ENCODE measurements around the gene SHQ1. TPM values are rescaled to one million over a fixed set of nuclear protein-coding genes. Genes with fewer than 3 reads are reported as not detected.

The SHQ1 gene
- total and polyA plus RNA-seq, 5 donors from 2014 or later = 14.5 to 26.3 (median 18.0) TPM

DNA sequence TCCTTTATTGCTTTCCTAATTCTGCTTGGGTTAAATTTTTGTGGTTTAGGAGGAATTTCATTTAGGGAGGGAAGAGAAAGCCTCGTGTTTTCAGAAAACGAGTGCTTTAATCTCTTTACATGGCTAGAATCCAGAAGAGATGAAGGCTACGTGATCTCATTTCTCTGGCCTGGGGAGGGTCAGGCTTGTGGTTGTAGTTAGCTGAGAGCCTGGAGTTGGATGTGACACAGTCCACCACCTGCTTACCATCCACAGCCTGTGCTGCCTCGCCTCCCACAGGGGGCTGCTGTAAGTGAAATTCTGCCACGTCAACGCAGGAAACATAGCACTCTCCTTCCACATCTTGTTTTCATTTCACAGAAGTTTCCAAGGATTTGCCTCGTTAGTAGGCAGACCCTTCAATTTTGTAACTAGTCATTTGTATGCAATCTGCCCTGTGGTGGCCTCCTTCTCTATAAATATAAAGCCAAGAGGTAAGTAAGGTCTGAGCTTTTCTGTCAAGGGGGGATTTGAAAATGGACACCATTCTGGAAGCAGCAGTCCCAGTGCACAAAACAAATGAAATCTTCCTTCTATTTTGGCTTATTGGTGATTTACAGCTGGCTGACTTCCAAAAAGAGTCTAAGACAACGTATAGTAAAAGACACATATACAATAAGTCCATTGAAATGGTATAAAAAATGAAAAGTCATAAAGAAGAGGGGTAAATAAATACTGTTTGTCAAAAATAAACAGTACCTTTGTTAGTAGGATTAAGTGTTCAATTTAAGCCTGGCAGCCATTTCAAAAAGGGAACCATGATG, 43.0 kb upstream of the SHQ1 start:
- peaks cover 0 to 12% (median 6%) of the 10 kb centered on the region in 4 donors for H3K4me1 Mint-ChIP-seq
- no peak overlapping the region for H3K27ac ChIP-seq (ENCODE audit: insufficient read depth, low read length, poor library complexity, severe bottlenecking)
- ATAC-seq (ENCODE audit: low read depth in 2 of 2) = no peak
- DNase-seq = no peak
- H3K36me3 ChIP-seq (ENCODE audit: control insufficient read depth, insufficient read depth, low read length) = no peaks in the 10 kb centered on the region
- no peaks in the 10 kb centered on the region for H3K9me3 Mint-ChIP-seq
- H3K4me3 ChIP-seq (ENCODE audit: low read depth, low read length) = no peak overlapping the region
- H3K4me3 Mint-ChIP-seq = no peak overlapping the region
- H3K27ac Mint-ChIP-seq = no peak overlapping the region
- H3K36me3 Mint-ChIP-seq = no peaks in the 10 kb centered on the region
- no peaks in the 10 kb centered on the region for H3K9me3 ChIP-seq (ENCODE audit: control insufficient read depth in 2 of 2, low read length in 2 of 2)
- H3K4me1 ChIP-seq (ENCODE audit: control insufficient read depth, insufficient read depth, low read length, poor library complexity, severe bottlenecking) = peaks cover 11% of the 10 kb centered on the region
- H3K27me3 ChIP-seq (ENCODE audit: control insufficient read depth, insufficient read depth, low read length) = peaks cover 39% of the 10 kb centered on the region
- H3K27me3 Mint-ChIP-seq = peaks cover 75% of the 10 kb centered on the region

DNA sequence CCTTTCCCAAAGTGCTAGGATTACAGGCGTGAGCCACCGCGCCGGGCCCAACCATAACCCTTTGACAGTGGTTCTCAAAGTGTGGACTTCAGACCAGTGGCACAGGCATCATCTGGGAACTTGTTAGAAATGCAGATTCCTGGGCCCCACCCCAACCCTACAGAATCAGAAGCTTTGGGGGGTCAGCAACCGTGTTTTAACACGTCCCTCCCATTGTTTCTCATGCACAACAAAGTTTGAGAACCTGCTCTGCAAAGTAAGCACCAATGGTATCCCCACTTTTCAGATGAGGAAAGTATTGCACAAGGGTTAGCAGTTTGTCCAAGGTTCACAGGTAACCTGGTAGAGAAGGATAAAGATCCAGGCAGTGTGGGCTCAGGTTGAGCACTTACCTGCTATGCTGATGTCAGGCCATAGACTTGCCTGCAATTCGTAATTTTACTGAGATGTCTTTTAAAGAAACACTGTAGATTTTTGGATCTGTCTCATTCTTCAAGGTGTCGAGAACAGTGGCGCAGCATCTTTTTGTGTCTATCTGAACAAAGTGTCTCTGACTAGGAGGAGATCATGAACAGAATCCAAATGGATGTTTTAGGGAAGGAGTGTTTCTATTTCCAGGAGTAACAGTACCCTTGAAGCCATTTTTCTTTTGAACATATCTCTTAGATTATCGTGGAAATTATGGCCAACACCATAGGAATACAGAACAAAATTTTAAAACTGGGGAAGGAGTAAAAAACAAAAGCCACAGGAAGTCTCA, 42.1 kb upstream of the SHQ1 start:
- Mint-ChIP-seq H3K4me3 (no peak overlapping the region), H3K9me3 (no peaks in the 10 kb centered on the region), H3K36me3 (no peaks in the 10 kb centered on the region), H3K4me1 (peaks cover 0 to 12% (median 6%) of the 10 kb centered on the region in 4 donors), H3K27ac (no peak overlapping the region), H3K27me3 (peaks cover 75% of the 10 kb centered on the region)
- no peak for DNase-seq
- H3K27me3 ChIP-seq (ENCODE audit: control insufficient read depth, insufficient read depth, low read length) = peaks cover 43% of the 10 kb centered on the region
- no peak overlapping the region for H3K27ac ChIP-seq (ENCODE audit: insufficient read depth, low read length, poor library complexity, severe bottlenecking)
- no peaks in the 10 kb centered on the region for H3K36me3 ChIP-seq (ENCODE audit: control insufficient read depth, insufficient read depth, low read length)
- no peak overlapping the region for H3K4me3 ChIP-seq (ENCODE audit: low read depth, low read length)
- ATAC-seq (ENCODE audit: low read depth in 2 of 2) = no peak
- H3K4me1 ChIP-seq (ENCODE audit: control insufficient read depth, insufficient read depth, low read length, poor library complexity, severe bottlenecking) = peaks cover 11% of the 10 kb centered on the region
- H3K9me3 ChIP-seq (ENCODE audit: control insufficient read depth in 2 of 2, low read length in 2 of 2) = no peaks in the 10 kb centered on the region

DNA sequence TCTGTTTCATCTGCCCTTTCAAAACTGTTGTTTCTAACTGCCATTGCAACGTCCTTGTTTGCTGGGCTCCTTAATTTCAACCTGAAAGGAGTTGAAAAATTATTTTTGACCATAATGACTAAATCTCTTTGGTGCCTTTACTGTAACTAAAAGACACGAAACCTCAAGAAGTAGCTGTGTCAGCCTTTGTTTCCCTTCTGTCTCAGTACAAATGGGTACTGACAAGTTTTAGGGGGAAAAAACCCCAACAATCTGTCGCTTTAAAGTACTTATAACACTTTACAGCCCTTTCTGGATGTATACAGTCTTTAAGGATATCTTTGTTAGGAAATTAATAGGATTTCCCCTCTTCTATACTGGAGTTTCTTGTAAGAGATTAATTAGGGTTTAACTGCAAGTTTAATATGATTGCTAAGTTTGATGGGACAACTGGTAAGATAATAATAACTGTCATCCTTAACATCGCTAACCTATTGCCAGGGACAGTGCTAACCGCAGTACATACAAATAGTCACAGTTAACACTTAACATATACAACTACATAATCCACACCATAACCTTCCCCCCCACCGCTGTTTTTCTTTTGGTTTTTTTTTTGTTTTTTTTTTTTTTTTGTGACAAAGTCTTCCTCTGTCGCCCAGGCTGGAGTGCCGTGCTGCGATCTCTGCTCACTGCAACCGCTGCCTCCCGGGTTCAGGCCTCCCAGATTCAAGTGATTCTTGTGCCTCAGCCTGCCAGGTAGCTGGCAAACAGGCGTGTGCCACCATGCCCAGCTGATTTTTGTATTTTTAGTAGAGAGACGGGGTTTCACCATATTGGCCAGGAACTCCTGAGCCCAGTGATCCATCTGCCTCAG, 41.3 kb upstream of the SHQ1 start:
- ATAC-seq (ENCODE audit: low read depth in 2 of 2) = no peak
- peaks cover 11% of the 10 kb centered on the region for H3K4me1 ChIP-seq (ENCODE audit: control insufficient read depth, insufficient read depth, low read length, poor library complexity, severe bottlenecking)
- H3K27ac Mint-ChIP-seq = no peak overlapping the region
- peaks cover 0 to 12% (median 6%) of the 10 kb centered on the region in 4 donors for H3K4me1 Mint-ChIP-seq
- no peak overlapping the region for H3K4me3 ChIP-seq (ENCODE audit: low read depth, low read length)
- no peaks in the 10 kb centered on the region for H3K36me3 ChIP-seq (ENCODE audit: control insufficient read depth, insufficient read depth, low read length)
- H3K27me3 Mint-ChIP-seq = peaks cover 76% of the 10 kb centered on the region
- no peaks in the 10 kb centered on the region for H3K36me3 Mint-ChIP-seq
- H3K9me3 Mint-ChIP-seq = peaks cover 0 to 2% (median 0%) of the 10 kb centered on the region in 7 donors
- peaks cover 45% of the 10 kb centered on the region for H3K27me3 ChIP-seq (ENCODE audit: control insufficient read depth, insufficient read depth, low read length)
- peak overlapping the region in 3 of 4 donors; percentile 33 to 55 (median 35) for H3K4me3 Mint-ChIP-seq
- DNase-seq = no peak
- no peaks in the 10 kb centered on the region for H3K9me3 ChIP-seq (ENCODE audit: control insufficient read depth in 2 of 2, low read length in 2 of 2)
- H3K27ac ChIP-seq (ENCODE audit: insufficient read depth, low read length, poor library complexity, severe bottlenecking) = no peak overlapping the region

DNA sequence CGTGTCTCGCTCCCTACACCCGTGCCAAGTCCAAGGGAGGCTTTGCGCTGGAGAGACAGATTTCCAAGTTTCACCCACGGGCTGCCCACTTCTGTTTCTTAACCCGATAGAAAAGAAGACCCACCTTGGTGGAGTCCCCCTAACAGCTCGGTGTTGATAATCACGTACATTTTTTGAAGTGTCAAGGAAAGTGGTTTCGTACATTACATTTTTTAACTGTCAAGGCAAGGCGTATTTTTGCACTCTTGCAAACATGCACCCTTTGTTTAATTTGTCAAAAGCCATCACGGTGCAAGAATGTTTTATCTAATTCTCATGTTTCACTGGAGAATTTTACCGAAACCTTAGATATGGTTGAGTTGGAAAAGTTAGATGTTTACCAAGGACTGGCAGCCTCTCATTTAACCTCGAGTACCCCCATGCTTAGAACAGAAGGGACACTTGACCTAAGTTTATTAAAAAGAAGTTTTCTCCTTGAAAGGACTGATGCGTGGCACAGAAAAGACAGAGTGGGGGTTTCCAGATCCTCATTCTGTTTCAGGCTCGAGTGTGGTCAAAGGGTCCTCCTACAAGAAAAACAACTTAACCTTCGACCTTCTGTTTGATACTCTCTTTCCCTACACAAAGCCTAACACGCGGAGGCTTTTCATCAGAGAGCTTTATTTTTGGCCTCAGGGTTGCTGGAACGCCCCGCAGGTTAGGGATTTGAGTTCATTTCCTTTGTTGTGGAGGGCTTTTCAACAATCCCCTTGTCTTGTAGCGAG, 40.5 kb upstream of the SHQ1 start:
- H3K4me1 Mint-ChIP-seq = peaks cover 0 to 12% (median 6%) of the 10 kb centered on the region in 4 donors
- no peak overlapping the region for H3K27ac Mint-ChIP-seq
- Histone ChIP-seq H3K27me3 (ENCODE audit: control insufficient read depth, insufficient read depth, low read length) (peaks cover 47% of the 10 kb centered on the region), H3K27ac (ENCODE audit: insufficient read depth, low read length, poor library complexity, severe bottlenecking) (no peak overlapping the region), H3K9me3 (ENCODE audit: control insufficient read depth in 2 of 2, low read length in 2 of 2) (peaks cover 0 to 4% of the 10 kb centered on the region in 2 experiments), H3K4me3 (ENCODE audit: low read depth, low read length) (no peak overlapping the region), H3K36me3 (ENCODE audit: control insufficient read depth, insufficient read depth, low read length) (no peaks in the 10 kb centered on the region), H3K4me1 (ENCODE audit: control insufficient read depth, insufficient read depth, low read length, poor library complexity, severe bottlenecking) (peaks cover 11% of the 10 kb centered on the region)
- DNase-seq (no peak), ATAC-seq (ENCODE audit: low read depth in 2 of 2) (no peak)
- H3K9me3 Mint-ChIP-seq = peaks cover 0 to 6% (median 0%) of the 10 kb centered on the region in 7 donors
- no peaks in the 10 kb centered on the region for H3K36me3 Mint-ChIP-seq
- H3K4me3 Mint-ChIP-seq = peak overlapping the region in 3 of 4 donors; percentile 27 to 55 (median 53)
- H3K27me3 Mint-ChIP-seq = peaks cover 82% of the 10 kb centered on the region

DNA sequence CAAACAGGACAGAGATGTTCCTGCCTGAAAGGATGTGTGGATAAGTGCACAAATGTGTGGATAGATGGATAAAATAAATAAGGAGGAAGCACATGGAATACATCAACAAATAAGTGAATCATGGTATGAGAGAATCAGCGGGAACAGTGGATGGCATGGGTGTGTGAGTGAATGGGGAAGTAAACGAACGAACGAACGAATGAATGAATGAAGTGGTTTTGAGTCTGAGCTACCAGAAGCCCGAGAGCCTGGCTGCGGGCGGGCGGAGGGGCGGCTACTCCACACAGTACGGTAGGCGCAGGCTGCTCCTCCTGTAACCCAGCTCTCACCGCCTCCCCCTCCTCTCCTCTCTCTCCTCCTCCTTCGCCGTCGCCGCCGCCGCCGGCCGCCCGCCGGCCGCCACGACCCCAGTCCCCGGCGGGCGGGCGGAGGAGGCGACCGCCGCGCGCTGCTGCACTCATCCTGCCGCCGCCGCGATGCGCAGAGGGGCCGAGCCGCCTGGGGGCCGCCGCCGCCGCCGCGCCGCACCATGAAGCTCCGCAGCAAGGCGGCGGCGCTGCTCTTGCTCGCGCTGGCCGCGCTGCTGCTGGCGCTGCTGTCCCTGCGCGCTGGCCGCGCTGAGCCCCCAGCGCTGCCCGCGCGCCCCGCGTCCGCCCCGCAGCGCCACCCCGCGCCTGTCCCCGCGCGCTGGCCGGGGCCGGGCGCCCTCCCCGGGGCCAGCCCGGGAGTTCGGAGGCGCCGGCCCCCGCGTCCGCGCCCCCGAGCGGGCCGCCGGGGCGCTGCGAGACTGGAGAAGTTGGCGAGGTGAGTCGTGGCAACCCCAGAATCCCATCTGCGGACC, 39.7 kb upstream of the SHQ1 start, which contains the start of gene GXYLT2:
Gene GXYLT2, plus strand, starts transcription at position 342 of the 841 bp plus-strand sequence. Its CDS starts 188 bp downstream, at position 530.
- peaks cover 0 to 12% (median 6%) of the 10 kb centered on the region in 4 donors for H3K4me1 Mint-ChIP-seq
- H3K36me3 Mint-ChIP-seq = no peaks in the 10 kb centered on the region
- Histone ChIP-seq H3K36me3 (ENCODE audit: control insufficient read depth, insufficient read depth, low read length) (no peaks in the 10 kb centered on the region), H3K4me3 (ENCODE audit: low read depth, low read length) (no peak within 1 kb of the TSS), H3K9me3 (ENCODE audit: control insufficient read depth in 2 of 2, low read length in 2 of 2) (peaks cover 6 to 9% of the 10 kb centered on the region in 2 experiments), H3K4me1 (ENCODE audit: control insufficient read depth, insufficient read depth, low read length, poor library complexity, severe bottlenecking) (peaks cover 11% of the 10 kb centered on the region), H3K27ac (ENCODE audit: insufficient read depth, low read length, poor library complexity, severe bottlenecking) (no peak within 1 kb of the TSS), H3K27me3 (ENCODE audit: control insufficient read depth, insufficient read depth, low read length) (peaks cover 49% of the 10 kb centered on the region)
- H3K27me3 Mint-ChIP-seq = peaks cover 81% of the 10 kb centered on the region
- H3K4me3 Mint-ChIP-seq = peak within 1 kb of the TSS; percentile 35 to 84 (median 56)
- H3K27ac Mint-ChIP-seq = no peak within 1 kb of the TSS
- ATAC-seq (ENCODE audit: low read depth in 2 of 2) = peak; percentile 54 to 63
- DNase-seq = peak in 2 of 3 donors; percentile 10 to 33
- H3K9me3 Mint-ChIP-seq = peaks cover 0 to 10% (median 4%) of the 10 kb centered on the region in 7 donors

DNA sequence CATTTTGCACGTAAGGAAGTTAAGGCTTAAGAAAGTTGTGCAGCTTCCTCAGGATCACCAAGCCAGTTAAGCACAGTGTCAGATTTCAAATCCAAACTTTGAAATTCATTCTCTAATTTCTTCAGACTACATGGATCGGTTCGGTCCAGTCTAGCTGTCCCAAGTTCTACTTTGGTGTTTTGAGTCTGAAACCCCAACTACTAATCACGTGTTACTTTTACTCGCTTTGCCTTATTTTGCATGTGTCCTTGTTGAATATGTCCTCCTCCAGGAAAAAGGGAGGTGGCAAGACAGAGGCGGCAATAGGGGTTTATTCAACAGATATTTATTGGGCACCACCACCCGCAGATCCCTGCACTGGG, 39.1 kb upstream of the SHQ1 start:
- Mint-ChIP-seq H3K27ac (no peak overlapping the region), H3K9me3 (peaks cover 0 to 10% (median 4%) of the 10 kb centered on the region in 7 donors), H3K4me1 (peaks cover 0 to 12% (median 6%) of the 10 kb centered on the region in 4 donors), H3K4me3 (peak overlapping the region; percentile 25 to 84 (median 47)), H3K27me3 (peaks cover 75% of the 10 kb centered on the region), H3K36me3 (no peaks in the 10 kb centered on the region)
- Histone ChIP-seq H3K36me3 (ENCODE audit: control insufficient read depth, insufficient read depth, low read length) (no peaks in the 10 kb centered on the region), H3K27me3 (ENCODE audit: control insufficient read depth, insufficient read depth, low read length) (peaks cover 46% of the 10 kb centered on the region), H3K4me1 (ENCODE audit: control insufficient read depth, insufficient read depth, low read length, poor library complexity, severe bottlenecking) (peaks cover 11% of the 10 kb centered on the region), H3K9me3 (ENCODE audit: control insufficient read depth in 2 of 2, low read length in 2 of 2) (peaks cover 6 to 9% of the 10 kb centered on the region in 2 experiments), H3K27ac (ENCODE audit: insufficient read depth, low read length, poor library complexity, severe bottlenecking) (no peak overlapping the region), H3K4me3 (ENCODE audit: low read depth, low read length) (no peak overlapping the region)
- DNase-seq (no peak), ATAC-seq (ENCODE audit: low read depth in 2 of 2) (no peak)

All from CD4-positive, CD25-positive, alpha-beta regulatory T cell (primary cell).